Vagina (tissue), 2 donors: ENCODE measurements around the gene HECTD2. TPM values are rescaled to one million over a fixed set of nuclear protein-coding genes. Genes with fewer than 3 reads are reported as not detected.
"Not testable (repeated sequence)": the region's sequence is repeated elsewhere in the genome, so short reads cannot be mapped to it uniquely, and the experiment has no call there.

Experiments
- DNase-seq, 2 donors: peaks; one replicate each; pipeline ENCODE4 v3.0.0-alpha.2; 2017; ENCODE audit errors: extremely low spot score in 2 of 2
- H3K27ac ChIP-seq: fragments of 200-600 bp; sonication (generic); one replicate; pipeline ENCODE4 v1.5.1; 2019
- H3K27me3 ChIP-seq: fragments of 200-600 bp; sonication (generic); one replicate; pipeline ENCODE4 v1.5.1; 2019
- H3K36me3 ChIP-seq, 2 donors: fragments of 200-600 bp; sonication (generic); one replicate each; pipeline ENCODE4 v1.5.1; 2017 to 2019
- H3K4me1 ChIP-seq: fragments of 200-600 bp; sonication (generic); one replicate; pipeline ENCODE4 v1.5.1; 2019
- H3K4me3 ChIP-seq, 2 donors: fragments of 200-600 bp; sonication (generic); 1 replicate in 1 of 2; 2 replicates in 1 of 2; pipeline ENCODE4 v1.5.1; 2016 to 2019
- H3K9me3 ChIP-seq: fragments of 200-600 bp; sonication (generic); one replicate; pipeline ENCODE4 v1.5.1; 2019
- POLR2A ChIP-seq, 2 donors: fragments of 450-650 bp; IDR thresholded peaks; one replicate each; pipeline ENCODE4 v1.6.1; 2017; ENCODE audit warnings: antibody characterized with exemption in 2 of 2, mild to moderate bottlenecking in 2 of 2, moderate library complexity in 2 of 2
- POLR2AphosphoS5 ChIP-seq, 2 donors: sonication (generic); formaldehyde crosslinking; IDR thresholded peaks; one replicate each; pipeline ENCODE4 v1.9.0; 2017; ENCODE audit warnings: antibody characterized with exemption in 2 of 2, mild to moderate bottlenecking in 2 of 2, low read depth in 1 of 2; ENCODE audit not compliant: insufficient read depth in 1 of 2
- intact Hi-C: fragments of 100-400 bp; cut with DNase I; formaldehyde crosslinking; loops from one replicate; pipeline ENCODE4 v1.15.1; 2023
- total RNA-seq: library from RNA; depleted of rRNA; stranded (reverse); fragments of >200 nt; gene quantifications from one replicate; pipeline ENCODE4 v1.2.3, GENCODE V29; 2016
- TF ChIP-seq, protein P1 (sequence below), 3 experiments: fragments of 450-650 bp in 2 of 3; fragments of 200-600 bp in 1 of 3; sonication (generic) in 1 of 3; IDR thresholded peaks; one replicate each; pipeline ENCODE4 v1.5.1; 2017 to 2019; ENCODE audit warnings: antibody characterized with exemption in 3 of 3, mild to moderate bottlenecking in 2 of 3, moderate library complexity in 2 of 3

HECTD2 gene, protein sequence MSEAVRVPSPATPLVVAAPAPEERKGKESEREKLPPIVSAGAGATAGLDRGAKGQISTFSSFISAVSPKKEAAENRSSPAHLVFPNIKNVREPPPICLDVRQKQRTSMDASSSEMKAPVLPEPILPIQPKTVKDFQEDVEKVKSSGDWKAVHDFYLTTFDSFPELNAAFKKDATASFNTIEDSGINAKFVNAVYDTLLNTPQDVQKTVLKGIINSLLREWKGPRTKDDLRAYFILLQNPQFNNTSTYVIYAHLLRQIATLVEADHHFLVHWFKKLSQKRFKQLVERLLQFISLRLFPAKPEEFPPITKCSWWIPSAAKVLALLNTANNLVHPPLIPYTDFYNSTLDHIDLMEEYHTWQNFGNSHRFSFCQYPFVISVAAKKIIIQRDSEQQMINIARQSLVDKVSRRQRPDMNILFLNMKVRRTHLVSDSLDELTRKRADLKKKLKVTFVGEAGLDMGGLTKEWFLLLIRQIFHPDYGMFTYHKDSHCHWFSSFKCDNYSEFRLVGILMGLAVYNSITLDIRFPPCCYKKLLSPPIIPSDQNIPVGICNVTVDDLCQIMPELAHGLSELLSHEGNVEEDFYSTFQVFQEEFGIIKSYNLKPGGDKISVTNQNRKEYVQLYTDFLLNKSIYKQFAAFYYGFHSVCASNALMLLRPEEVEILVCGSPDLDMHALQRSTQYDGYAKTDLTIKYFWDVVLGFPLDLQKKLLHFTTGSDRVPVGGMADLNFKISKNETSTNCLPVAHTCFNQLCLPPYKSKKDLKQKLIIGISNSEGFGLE
- 13.3 TPM for total RNA-seq

DNA sequence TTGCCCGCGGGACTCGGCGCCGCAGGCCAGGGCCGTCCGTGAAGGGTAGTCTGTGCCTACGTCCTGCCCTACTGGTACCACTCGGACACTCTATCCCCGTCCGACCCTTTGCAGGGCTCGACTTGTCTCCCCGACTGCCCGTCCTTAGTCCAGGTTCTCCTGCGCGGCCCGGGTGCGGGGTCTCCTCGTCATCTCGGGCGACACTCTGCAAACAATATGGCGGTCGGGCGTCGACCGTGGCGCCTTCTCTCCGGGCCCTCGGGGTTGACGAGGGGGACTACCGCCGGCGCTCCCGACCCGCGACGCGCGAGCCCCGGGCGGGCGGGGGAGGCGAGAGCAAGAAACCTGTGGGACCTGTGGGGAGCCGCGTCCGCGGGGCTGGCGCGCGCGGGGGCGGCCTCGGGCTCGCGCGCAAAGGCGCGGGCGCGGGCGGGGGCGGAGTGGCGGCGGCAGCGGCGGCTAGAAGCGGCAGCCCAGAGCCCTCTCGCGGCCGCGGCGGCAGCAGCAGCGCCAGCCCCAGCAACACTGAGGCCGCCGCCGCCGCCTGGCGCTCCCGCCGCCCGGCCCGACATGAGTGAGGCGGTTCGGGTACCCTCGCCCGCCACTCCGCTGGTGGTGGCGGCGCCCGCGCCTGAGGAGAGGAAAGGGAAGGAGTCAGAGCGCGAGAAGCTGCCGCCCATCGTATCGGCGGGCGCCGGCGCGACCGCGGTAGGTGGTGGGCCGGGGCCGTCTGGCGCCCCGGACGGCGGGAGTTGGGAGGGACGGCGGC, at the start of gene HECTD2:
Gene HECTD2, plus strand, starts transcription at position 476 of the 769 bp plus-strand sequence. Its CDS starts 95 bp downstream, at position 571.
- no peak for DNase-seq
- TF ChIP-seq POLR2A (IDR thresholded peaks at IDR 0.05): peak in 1 of 2 donors; percentile 47
- TF ChIP-seq, protein P1, sequence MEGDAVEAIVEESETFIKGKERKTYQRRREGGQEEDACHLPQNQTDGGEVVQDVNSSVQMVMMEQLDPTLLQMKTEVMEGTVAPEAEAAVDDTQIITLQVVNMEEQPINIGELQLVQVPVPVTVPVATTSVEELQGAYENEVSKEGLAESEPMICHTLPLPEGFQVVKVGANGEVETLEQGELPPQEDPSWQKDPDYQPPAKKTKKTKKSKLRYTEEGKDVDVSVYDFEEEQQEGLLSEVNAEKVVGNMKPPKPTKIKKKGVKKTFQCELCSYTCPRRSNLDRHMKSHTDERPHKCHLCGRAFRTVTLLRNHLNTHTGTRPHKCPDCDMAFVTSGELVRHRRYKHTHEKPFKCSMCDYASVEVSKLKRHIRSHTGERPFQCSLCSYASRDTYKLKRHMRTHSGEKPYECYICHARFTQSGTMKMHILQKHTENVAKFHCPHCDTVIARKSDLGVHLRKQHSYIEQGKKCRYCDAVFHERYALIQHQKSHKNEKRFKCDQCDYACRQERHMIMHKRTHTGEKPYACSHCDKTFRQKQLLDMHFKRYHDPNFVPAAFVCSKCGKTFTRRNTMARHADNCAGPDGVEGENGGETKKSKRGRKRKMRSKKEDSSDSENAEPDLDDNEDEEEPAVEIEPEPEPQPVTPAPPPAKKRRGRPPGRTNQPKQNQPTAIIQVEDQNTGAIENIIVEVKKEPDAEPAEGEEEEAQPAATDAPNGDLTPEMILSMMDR (IDR thresholded peaks at IDR 0.05): peak in 2 of 3 experiments; percentile 9 to 36
- TF ChIP-seq POLR2AphosphoS5 (IDR thresholded peaks at IDR 0.05; ENCODE audit: insufficient read depth in 1 of 2, low read depth in 1 of 2): peak in 1 of 2 donors; percentile 88
- Histone ChIP-seq H3K27ac (peak within 1 kb of the TSS; percentile 99), H3K9me3 (no peaks in the 10 kb centered on the region), H3K36me3 (no peaks in the 10 kb centered on the region), H3K27me3 (no peaks in the 10 kb centered on the region), H3K4me1 (peaks cover 17% of the 10 kb centered on the region), H3K4me3 (peak within 1 kb of the TSS; percentile 85 to 95)
- intact Hi-C loops: no loop called here

DNA sequence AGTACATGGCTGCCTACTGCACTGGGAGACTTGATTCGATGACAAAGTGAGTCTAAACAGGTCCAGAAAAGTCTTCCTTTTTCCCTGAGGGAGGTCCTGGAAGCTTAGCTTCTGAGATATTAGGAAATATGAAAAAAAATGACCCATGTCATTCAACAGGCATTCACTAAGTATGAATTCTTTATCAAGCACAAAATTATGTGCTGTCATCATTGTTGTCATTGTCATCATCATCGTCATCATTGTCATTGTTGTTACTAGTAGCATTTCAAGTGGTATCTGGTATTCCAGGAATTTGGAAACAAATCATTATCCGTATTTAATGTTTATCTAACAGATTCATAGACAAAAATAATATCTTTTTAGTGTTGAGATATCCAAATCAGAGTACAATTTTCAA, 49.7 kb upstream of the HECTD2 start:
- no peaks in the 10 kb centered on the region for H3K36me3 ChIP-seq
- H3K4me1 ChIP-seq: no peaks in the 10 kb centered on the region
- no peaks in the 10 kb centered on the region for H3K27me3 ChIP-seq
- intact Hi-C loops: no loop called here
- TF ChIP-seq POLR2AphosphoS5 (IDR thresholded peaks at IDR 0.05; ENCODE audit: insufficient read depth in 1 of 2, low read depth in 1 of 2) (no peak), POLR2A (IDR thresholded peaks at IDR 0.05) (no peak)
- TF ChIP-seq, protein P1 (IDR thresholded peaks at IDR 0.05): no peak
- no peak for DNase-seq
- H3K27ac ChIP-seq: no peak overlapping the region
- H3K9me3 ChIP-seq: no peaks in the 10 kb centered on the region
- H3K4me3 ChIP-seq: no peak overlapping the region

DNA sequence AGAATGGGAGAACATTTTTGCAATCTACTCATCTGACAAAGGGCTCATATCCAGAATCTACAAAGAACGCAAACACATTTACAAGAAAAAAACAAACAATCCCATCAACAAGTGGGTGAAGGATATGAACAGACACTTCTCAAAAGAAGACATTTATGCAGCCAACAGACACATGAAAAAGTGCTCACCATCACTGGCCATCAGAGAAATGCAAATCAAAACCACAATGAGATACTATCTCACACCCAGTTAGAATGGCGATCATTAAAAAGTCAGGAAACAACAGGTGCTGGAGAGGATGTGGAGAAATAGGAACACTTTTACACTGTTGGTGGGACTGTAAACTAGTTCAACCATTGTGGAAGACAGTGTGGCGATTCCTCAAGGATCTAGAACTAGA, 44.6 kb upstream of the HECTD2 start:
- H3K27me3 ChIP-seq, H3K36me3 ChIP-seq, intact Hi-C loops, H3K27ac ChIP-seq, DNase-seq, H3K9me3 ChIP-seq, H3K4me3 ChIP-seq, H3K4me1 ChIP-seq: not testable (repeated sequence)

DNA sequence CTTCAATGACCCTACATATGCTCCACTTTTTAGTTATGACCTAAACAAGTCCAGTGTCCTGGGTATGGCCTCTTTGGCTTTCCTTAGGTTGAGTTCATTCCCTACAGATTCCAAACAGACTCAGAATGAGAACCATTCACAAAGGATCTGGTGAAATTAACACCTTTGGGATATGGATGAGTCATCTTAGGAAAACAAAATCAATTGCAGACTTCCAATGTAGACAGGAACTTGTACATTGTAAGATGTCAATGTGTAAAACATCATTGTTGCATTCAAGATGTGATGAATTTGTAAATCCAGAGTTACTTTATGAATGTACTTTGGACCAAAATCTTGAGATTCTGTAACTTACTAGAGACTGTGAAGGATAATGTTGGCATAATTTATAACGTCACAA, 43.4 kb upstream of the HECTD2 start:
- DNase-seq: no peak
- intact Hi-C loops: no loop called here
- H3K9me3 ChIP-seq: no peaks in the 10 kb centered on the region
- H3K27me3 ChIP-seq: no peaks in the 10 kb centered on the region
- H3K4me3 ChIP-seq: no peak overlapping the region
- no peak overlapping the region for H3K27ac ChIP-seq
- TF ChIP-seq POLR2A (IDR thresholded peaks at IDR 0.05) (no peak), POLR2AphosphoS5 (IDR thresholded peaks at IDR 0.05; ENCODE audit: insufficient read depth in 1 of 2, low read depth in 1 of 2) (no peak)
- TF ChIP-seq, protein P1 (IDR thresholded peaks at IDR 0.05): no peak
- H3K36me3 ChIP-seq: no peaks in the 10 kb centered on the region
- H3K4me1 ChIP-seq: no peaks in the 10 kb centered on the region

DNA sequence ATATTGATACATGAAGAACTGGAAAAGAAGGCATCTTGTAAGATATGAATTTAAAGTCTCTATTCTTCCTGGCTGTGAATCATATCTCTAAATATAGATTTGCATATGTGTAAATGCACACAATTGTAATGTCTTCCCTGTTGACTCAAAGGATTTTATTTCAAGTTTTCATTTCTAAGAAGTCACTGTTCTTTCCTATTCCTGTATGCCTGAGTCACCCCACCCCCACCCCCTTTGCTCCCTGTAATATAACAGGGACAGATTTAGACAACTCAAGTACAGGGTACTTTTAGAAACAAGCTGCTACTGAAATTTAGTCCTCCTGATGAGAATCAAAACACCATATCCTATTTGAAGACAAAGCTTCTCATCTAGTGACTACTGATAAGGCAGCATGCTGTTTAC, 43.0 kb upstream of the HECTD2 start:
- H3K36me3 ChIP-seq: no peaks in the 10 kb centered on the region
- H3K4me1 ChIP-seq: no peaks in the 10 kb centered on the region
- no peaks in the 10 kb centered on the region for H3K9me3 ChIP-seq
- intact Hi-C loops: no loop called here
- TF ChIP-seq POLR2A (IDR thresholded peaks at IDR 0.05) (no peak), POLR2AphosphoS5 (IDR thresholded peaks at IDR 0.05; ENCODE audit: insufficient read depth in 1 of 2, low read depth in 1 of 2) (no peak)
- TF ChIP-seq, protein P1 (IDR thresholded peaks at IDR 0.05): no peak
- no peak for DNase-seq
- no peaks in the 10 kb centered on the region for H3K27me3 ChIP-seq
- H3K4me3 ChIP-seq: no peak overlapping the region
- H3K27ac ChIP-seq: no peak overlapping the region
